H1 (cell line): ENCODE data around the gene ADH1A. TPM values are rescaled to one million over a fixed set of nuclear protein-coding genes. Genes with fewer than 3 reads are reported as not detected.

Experiments
- ASH2L ChIP-seq: fragments of 200-600, 300-600 bp; sonication (generic); IDR thresholded peaks from one replicate; pipeline ENCODE4 v1.7.1; 2017; ENCODE audit warnings: low read length
- BRCA1 ChIP-seq: IDR thresholded peaks from 2 replicates; pipeline ENCODE4 v1.6.1; 2012; ENCODE audit warnings: low read depth, low read length, improper control_type of control experiment
- CBX5 ChIP-seq: fragments of 300-800, 300-1000 bp; sonication (generic); IDR thresholded peaks from 2 replicates; pipeline ENCODE4 v1.7.1; 2016; ENCODE audit warnings: antibody characterized with exemption, low read length, low read depth
- GABPA ChIP-seq: IDR thresholded peaks from 2 replicates; pipeline ENCODE4 v1.6.1; 2011; ENCODE audit warnings: mild to moderate bottlenecking, low read length, moderate library complexity, borderline replicate concordance; ENCODE audit not compliant: insufficient read depth
- HDAC6 ChIP-seq: IDR thresholded peaks from one replicate; pipeline ENCODE4 v1.7.1; 2012; ENCODE audit warnings: low read depth, mild to moderate bottlenecking, inconsistent platforms, low read length, moderate library complexity
- KDM5A ChIP-seq: fragments of 200-600 bp; IDR thresholded peaks from 2 replicates; pipeline ENCODE4 v1.7.1; 2012; ENCODE audit warnings: mild to moderate bottlenecking, low read length, inconsistent platforms, mixed read lengths
- POLR2A ChIP-seq, 2 experiments: IDR thresholded peaks; 1 replicate in 1 of 2; 2 replicates in 1 of 2; pipeline ENCODE4 v1.6.1; 2011; ENCODE audit warnings: low read depth in 2 of 2, low read length in 2 of 2, mild to moderate bottlenecking in 2 of 2; ENCODE audit errors: control extremely low read depth in 1 of 2
- RAD21 ChIP-seq, 2 experiments: IDR thresholded peaks in 1 of 2; conservative IDR thresholded peaks in 1 of 2; 2 replicates each; pipeline ENCODE4 v1.6.1; 2011; ENCODE audit warnings: low read depth in 2 of 2, low read length in 2 of 2, improper control_type of control experiment in 1 of 2, inconsistent platforms in 1 of 2, mild to moderate bottlenecking in 1 of 2, moderate library complexity in 1 of 2
- RNF2 ChIP-seq: fragments of 200-900, 300-1000 bp; sonication (generic); IDR thresholded peaks from 2 replicates; pipeline ENCODE4 v1.7.1; 2016; ENCODE audit warnings: borderline replicate concordance, low read depth, mild to moderate bottlenecking, antibody characterized with exemption, low read length; ENCODE audit not compliant: poor library complexity, severe bottlenecking; ENCODE audit errors: missing control alignments
- SIX5 ChIP-seq: IDR thresholded peaks from 2 replicates; pipeline ENCODE4 v1.6.1; 2011; ENCODE audit warnings: mild to moderate bottlenecking, low read depth, low read length
- polyA plus RNA-seq, 7 experiments: library from polyadenylated mRNA; depleted of rRNA in 3 of 7; stranded (reverse) in 5 of 7; unstranded in 2 of 7; fragments of >200 nt in 5 of 7; fragments of 200-250 nt in 2 of 7; gene quantifications; 1 replicate in 5 of 7; 2 replicates in 1 of 7; 4 replicates in 1 of 7; pipeline versions ENCODE4 v1.2.1 to v1.2.3, GENCODE V29; 2011 to 2013; ENCODE audit warnings: missing spikeins in 2 of 7, mixed read lengths in 2 of 7
- total RNA-seq: library from RNA; stranded (reverse); fragmentation: NEBNext Ultra II Directional; extraction: Animal tissue kit (Norgen Biotek cat#: 25700); gene quantifications from 2 replicates; pipeline ENCODE4 v1.2.1, GENCODE V29; 2021
- TF ChIP-seq, protein P1 (sequence below), 3 experiments: IDR thresholded peaks; 1 replicate in 2 of 3; 2 replicates in 1 of 3; pipeline versions ENCODE4 v1.5.1 to v1.6.1; 2011; ENCODE audit warnings: low read length in 3 of 3, mild to moderate bottlenecking in 3 of 3, inconsistent platforms in 2 of 3, low read depth in 1 of 3, moderate library complexity in 1 of 3; ENCODE audit not compliant: insufficient read depth in 1 of 3; ENCODE audit errors: control extremely low read depth in 1 of 3

ADH1A gene
- total and polyA plus RNA-seq, 2 of the 8 experiments (the other 6 are each of a cell fraction or from before 2014, with no cell fraction given): not detected

DNA sequence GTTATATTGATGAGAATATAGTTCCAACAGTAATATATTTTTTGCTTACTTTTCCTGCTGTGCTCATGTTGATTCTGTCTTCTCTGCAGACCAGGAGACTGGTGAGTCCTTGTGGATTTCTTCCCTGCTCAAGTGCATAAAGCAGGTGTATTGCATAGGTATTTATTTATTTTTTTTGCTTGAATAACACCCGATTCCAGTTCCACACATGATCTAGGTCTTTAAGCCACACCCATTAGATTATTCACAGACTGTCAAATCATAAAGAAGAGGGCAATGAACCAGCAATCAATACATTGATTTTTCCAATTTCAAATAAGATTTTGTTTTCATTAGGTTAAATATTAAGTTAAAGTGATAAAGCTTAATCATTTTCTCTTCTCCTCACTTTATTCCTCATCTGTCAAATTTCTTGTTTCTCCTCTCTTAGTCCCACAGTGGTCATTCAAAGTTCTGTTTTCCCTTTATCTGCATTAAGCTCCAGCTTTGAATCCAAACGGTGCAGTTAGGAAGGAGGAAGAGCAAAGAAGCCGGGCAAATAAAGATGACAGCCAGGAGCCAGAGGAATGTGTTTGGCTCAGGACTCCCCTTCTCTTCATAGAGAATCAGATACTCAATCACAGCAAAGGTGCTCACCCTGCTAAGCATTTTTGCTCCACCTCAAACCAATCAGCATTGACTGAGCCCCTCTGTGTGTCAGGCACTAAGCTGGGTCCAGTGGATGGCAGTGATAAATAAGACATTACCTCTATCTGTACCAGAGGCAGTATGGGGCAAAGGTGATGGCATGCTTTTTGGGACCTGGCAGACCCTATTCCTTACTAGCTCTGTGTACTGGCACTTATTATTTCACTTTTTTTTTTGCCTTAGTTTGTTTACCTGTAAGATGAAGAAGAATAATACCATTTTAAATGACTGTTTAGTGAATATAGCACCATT is at the start of gene ADH1A (continued):
- TF ChIP-seq, protein P1, sequence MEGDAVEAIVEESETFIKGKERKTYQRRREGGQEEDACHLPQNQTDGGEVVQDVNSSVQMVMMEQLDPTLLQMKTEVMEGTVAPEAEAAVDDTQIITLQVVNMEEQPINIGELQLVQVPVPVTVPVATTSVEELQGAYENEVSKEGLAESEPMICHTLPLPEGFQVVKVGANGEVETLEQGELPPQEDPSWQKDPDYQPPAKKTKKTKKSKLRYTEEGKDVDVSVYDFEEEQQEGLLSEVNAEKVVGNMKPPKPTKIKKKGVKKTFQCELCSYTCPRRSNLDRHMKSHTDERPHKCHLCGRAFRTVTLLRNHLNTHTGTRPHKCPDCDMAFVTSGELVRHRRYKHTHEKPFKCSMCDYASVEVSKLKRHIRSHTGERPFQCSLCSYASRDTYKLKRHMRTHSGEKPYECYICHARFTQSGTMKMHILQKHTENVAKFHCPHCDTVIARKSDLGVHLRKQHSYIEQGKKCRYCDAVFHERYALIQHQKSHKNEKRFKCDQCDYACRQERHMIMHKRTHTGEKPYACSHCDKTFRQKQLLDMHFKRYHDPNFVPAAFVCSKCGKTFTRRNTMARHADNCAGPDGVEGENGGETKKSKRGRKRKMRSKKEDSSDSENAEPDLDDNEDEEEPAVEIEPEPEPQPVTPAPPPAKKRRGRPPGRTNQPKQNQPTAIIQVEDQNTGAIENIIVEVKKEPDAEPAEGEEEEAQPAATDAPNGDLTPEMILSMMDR (IDR thresholded peaks at IDR 0.05; ENCODE audit: control extremely low read depth in 1 of 3, insufficient read depth in 1 of 3, low read depth in 1 of 3, low read length in 3 of 3): no peak
- no peak for TF ChIP-seq CBX5
- TF ChIP-seq GABPA: no peak
- TF ChIP-seq BRCA1: no peak
- TF ChIP-seq SIX5: no peak
- TF ChIP-seq RNF2: no peak
- TF ChIP-seq KDM5A: no peak
- no peak for TF ChIP-seq HDAC6
- TF ChIP-seq POLR2A (IDR thresholded peaks at IDR 0.05; ENCODE audit: control extremely low read depth in 1 of 2, low read depth in 2 of 2, low read length in 2 of 2): no peak
- TF ChIP-seq RAD21 (IDR thresholded peaks at IDR 0.05 in 1 of 2, conservative IDR thresholded peaks at IDR 0.05 in 1 of 2; ENCODE audit: low read depth in 2 of 2, low read length in 2 of 2): no peak
- no peak for TF ChIP-seq ASH2L
